ENCODE data around the gene ABCC3. TPM values are rescaled to one million over a fixed set of nuclear protein-coding genes. Genes with fewer than 3 reads are reported as not detected.

The ABCC3 gene
- total RNA-seq, 1 experiment from 2014 or later: not detected

- H3K4me2 ChIP-seq (ENCODE audit: low read depth, low read length, poor library complexity, severe bottlenecking): no peak overlapping the region
- no peaks in the 10 kb centered on the region for H3K9me2 ChIP-seq (replicated peaks; ENCODE audit: insufficient read depth, low read length)
- H3K36me3 ChIP-seq (ENCODE audit: insufficient read depth, low read length): no peaks in the 10 kb centered on the region
- H2AFZ ChIP-seq (ENCODE audit: low read length): no peak overlapping the region
- no peak for DNase-seq
- H3K27me3 ChIP-seq (ENCODE audit: low read length): no peaks in the 10 kb centered on the region
- no peaks in the 10 kb centered on the region for H3K79me2 ChIP-seq (ENCODE audit: low read length)
- no peak overlapping the region for H3K27ac ChIP-seq (ENCODE audit: low read length)
- no peaks in the 10 kb centered on the region for H4K20me1 ChIP-seq (ENCODE audit: insufficient read depth, low read depth, low read length)
- H3K9me3 ChIP-seq (ENCODE audit: low read length): no peaks in the 10 kb centered on the region
- H3K4me1 ChIP-seq (ENCODE audit: low read length): no peaks in the 10 kb centered on the region
- H3K9ac ChIP-seq (ENCODE audit: low read length): no peak overlapping the region
- no peak overlapping the region for H3K4me3 ChIP-seq (ENCODE audit: low read length)
Observed at GRCh38 chr17:50660887-50661345, 26.2 kb downstream of the ABCC3 start.

- Histone ChIP-seq H4K20me1 (ENCODE audit: insufficient read depth, low read depth, low read length) (no peaks in the 10 kb centered on the region), H3K4me1 (ENCODE audit: low read length) (no peaks in the 10 kb centered on the region), H3K4me2 (ENCODE audit: low read depth, low read length, poor library complexity, severe bottlenecking) (no peak overlapping the region), H3K9me3 (ENCODE audit: low read length) (no peaks in the 10 kb centered on the region), H3K27ac (ENCODE audit: low read length) (no peak overlapping the region), H3K9ac (ENCODE audit: low read length) (no peak overlapping the region), H3K79me2 (ENCODE audit: low read length) (no peaks in the 10 kb centered on the region), H3K9me2 (replicated peaks; ENCODE audit: insufficient read depth, low read length) (no peaks in the 10 kb centered on the region), H3K27me3 (ENCODE audit: low read length) (no peaks in the 10 kb centered on the region), H3K36me3 (ENCODE audit: insufficient read depth, low read length) (no peaks in the 10 kb centered on the region), H2AFZ (ENCODE audit: low read length) (no peak overlapping the region), H3K4me3 (ENCODE audit: low read length) (no peak overlapping the region)
- no peak for DNase-seq
Observed at GRCh38 chr17:50661348-50661747, 26.7 kb downstream of the ABCC3 start.

- Histone ChIP-seq H3K36me3 (ENCODE audit: insufficient read depth, low read length) (no peaks in the 10 kb centered on the region), H3K4me2 (ENCODE audit: low read depth, low read length, poor library complexity, severe bottlenecking) (no peak overlapping the region), H2AFZ (ENCODE audit: low read length) (no peak overlapping the region), H3K79me2 (ENCODE audit: low read length) (no peaks in the 10 kb centered on the region), H3K4me3 (ENCODE audit: low read length) (no peak overlapping the region), H3K4me1 (ENCODE audit: low read length) (no peaks in the 10 kb centered on the region), H3K9me2 (replicated peaks; ENCODE audit: insufficient read depth, low read length) (no peaks in the 10 kb centered on the region), H3K27ac (ENCODE audit: low read length) (no peak overlapping the region), H3K27me3 (ENCODE audit: low read length) (no peaks in the 10 kb centered on the region), H3K9ac (ENCODE audit: low read length) (no peak overlapping the region), H4K20me1 (ENCODE audit: insufficient read depth, low read depth, low read length) (no peaks in the 10 kb centered on the region), H3K9me3 (ENCODE audit: low read length) (no peaks in the 10 kb centered on the region)
- DNase-seq: no peak
Observed at GRCh38 chr17:50661795-50662391, 27.2 kb downstream of the ABCC3 start.

- no peak overlapping the region for H2AFZ ChIP-seq (ENCODE audit: low read length)
- DNase-seq: no peak
- H3K4me2 ChIP-seq (ENCODE audit: low read depth, low read length, poor library complexity, severe bottlenecking): no peak overlapping the region
- no peaks in the 10 kb centered on the region for H3K9me3 ChIP-seq (ENCODE audit: low read length)
- no peak overlapping the region for H3K27ac ChIP-seq (ENCODE audit: low read length)
- H3K9me2 ChIP-seq (replicated peaks; ENCODE audit: insufficient read depth, low read length): no peaks in the 10 kb centered on the region
- no peaks in the 10 kb centered on the region for H3K27me3 ChIP-seq (ENCODE audit: low read length)
- H3K4me1 ChIP-seq (ENCODE audit: low read length): no peaks in the 10 kb centered on the region
- no peak overlapping the region for H3K9ac ChIP-seq (ENCODE audit: low read length)
- H4K20me1 ChIP-seq (ENCODE audit: insufficient read depth, low read depth, low read length): no peaks in the 10 kb centered on the region
- H3K4me3 ChIP-seq (ENCODE audit: low read length): no peak overlapping the region
- H3K79me2 ChIP-seq (ENCODE audit: low read length): no peaks in the 10 kb centered on the region
- no peaks in the 10 kb centered on the region for H3K36me3 ChIP-seq (ENCODE audit: insufficient read depth, low read length)
Observed at GRCh38 chr17:50662632-50663225, 28.0 kb downstream of the ABCC3 start.

- Histone ChIP-seq H3K27me3 (ENCODE audit: low read length) (no peaks in the 10 kb centered on the region), H3K4me1 (ENCODE audit: low read length) (no peaks in the 10 kb centered on the region), H3K4me2 (ENCODE audit: low read depth, low read length, poor library complexity, severe bottlenecking) (no peak overlapping the region), H3K4me3 (ENCODE audit: low read length) (no peak overlapping the region), H3K27ac (ENCODE audit: low read length) (no peak overlapping the region), H3K79me2 (ENCODE audit: low read length) (no peaks in the 10 kb centered on the region), H4K20me1 (ENCODE audit: insufficient read depth, low read depth, low read length) (no peaks in the 10 kb centered on the region), H3K9me2 (replicated peaks; ENCODE audit: insufficient read depth, low read length) (no peaks in the 10 kb centered on the region), H2AFZ (ENCODE audit: low read length) (no peak overlapping the region), H3K36me3 (ENCODE audit: insufficient read depth, low read length) (no peaks in the 10 kb centered on the region), H3K9ac (ENCODE audit: low read length) (no peak overlapping the region), H3K9me3 (ENCODE audit: low read length) (no peaks in the 10 kb centered on the region)
- DNase-seq: no peak
Observed at GRCh38 chr17:50663812-50664374, 29.2 kb downstream of the ABCC3 start.

- DNase-seq: no peak
- Histone ChIP-seq H4K20me1 (ENCODE audit: insufficient read depth, low read depth, low read length) (no peaks in the 10 kb centered on the region), H3K4me3 (ENCODE audit: low read length) (no peak overlapping the region), H3K9me2 (replicated peaks; ENCODE audit: insufficient read depth, low read length) (no peaks in the 10 kb centered on the region), H3K36me3 (ENCODE audit: insufficient read depth, low read length) (no peaks in the 10 kb centered on the region), H2AFZ (ENCODE audit: low read length) (no peak overlapping the region), H3K27ac (ENCODE audit: low read length) (no peak overlapping the region), H3K4me1 (ENCODE audit: low read length) (no peaks in the 10 kb centered on the region), H3K27me3 (ENCODE audit: low read length) (no peaks in the 10 kb centered on the region), H3K4me2 (ENCODE audit: low read depth, low read length, poor library complexity, severe bottlenecking) (no peak overlapping the region), H3K79me2 (ENCODE audit: low read length) (no peaks in the 10 kb centered on the region), H3K9me3 (ENCODE audit: low read length) (no peaks in the 10 kb centered on the region), H3K9ac (ENCODE audit: low read length) (no peak overlapping the region)
Observed at GRCh38 chr17:50664788-50665458, 30.2 kb downstream of the ABCC3 start.

GRCh38 chr17:50665838-50666237 lies 31.2 kb downstream of the ABCC3 start:
- no peaks in the 10 kb centered on the region for H3K9me3 ChIP-seq (ENCODE audit: low read length)
- H3K9ac ChIP-seq (ENCODE audit: low read length): no peak overlapping the region
- H3K4me3 ChIP-seq (ENCODE audit: low read length): no peak overlapping the region
- H3K36me3 ChIP-seq (ENCODE audit: insufficient read depth, low read length): no peaks in the 10 kb centered on the region
- H3K4me2 ChIP-seq (ENCODE audit: low read depth, low read length, poor library complexity, severe bottlenecking): no peak overlapping the region
- H3K27ac ChIP-seq (ENCODE audit: low read length): no peak overlapping the region
- no peaks in the 10 kb centered on the region for H3K4me1 ChIP-seq (ENCODE audit: low read length)
- no peaks in the 10 kb centered on the region for H3K9me2 ChIP-seq (replicated peaks; ENCODE audit: insufficient read depth, low read length)
- no peaks in the 10 kb centered on the region for H3K27me3 ChIP-seq (ENCODE audit: low read length)
- H4K20me1 ChIP-seq (ENCODE audit: insufficient read depth, low read depth, low read length): no peaks in the 10 kb centered on the region
- H2AFZ ChIP-seq (ENCODE audit: low read length): no peak overlapping the region
- DNase-seq: no peak
- no peaks in the 10 kb centered on the region for H3K79me2 ChIP-seq (ENCODE audit: low read length)

GRCh38 chr17:50666316-50666715 lies 31.6 kb downstream of the ABCC3 start:
- H2AFZ ChIP-seq (ENCODE audit: low read length): no peak overlapping the region
- no peaks in the 10 kb centered on the region for H4K20me1 ChIP-seq (ENCODE audit: insufficient read depth, low read depth, low read length)
- no peak overlapping the region for H3K27ac ChIP-seq (ENCODE audit: low read length)
- no peak overlapping the region for H3K9ac ChIP-seq (ENCODE audit: low read length)
- no peaks in the 10 kb centered on the region for H3K36me3 ChIP-seq (ENCODE audit: insufficient read depth, low read length)
- no peak for DNase-seq
- H3K79me2 ChIP-seq (ENCODE audit: low read length): no peaks in the 10 kb centered on the region
- H3K9me2 ChIP-seq (replicated peaks; ENCODE audit: insufficient read depth, low read length): no peaks in the 10 kb centered on the region
- no peaks in the 10 kb centered on the region for H3K27me3 ChIP-seq (ENCODE audit: low read length)
- H3K4me3 ChIP-seq (ENCODE audit: low read length): no peak overlapping the region
- H3K9me3 ChIP-seq (ENCODE audit: low read length): no peaks in the 10 kb centered on the region
- no peak overlapping the region for H3K4me2 ChIP-seq (ENCODE audit: low read depth, low read length, poor library complexity, severe bottlenecking)
- no peaks in the 10 kb centered on the region for H3K4me1 ChIP-seq (ENCODE audit: low read length)
